ENCODE results near the gene TEKT5.

TEKT5 gene

GRCh38 chr16:10629592-10629963 is 65.2 kb downstream of the TEKT5 start:
- no peak for DNase-seq

DNA sequence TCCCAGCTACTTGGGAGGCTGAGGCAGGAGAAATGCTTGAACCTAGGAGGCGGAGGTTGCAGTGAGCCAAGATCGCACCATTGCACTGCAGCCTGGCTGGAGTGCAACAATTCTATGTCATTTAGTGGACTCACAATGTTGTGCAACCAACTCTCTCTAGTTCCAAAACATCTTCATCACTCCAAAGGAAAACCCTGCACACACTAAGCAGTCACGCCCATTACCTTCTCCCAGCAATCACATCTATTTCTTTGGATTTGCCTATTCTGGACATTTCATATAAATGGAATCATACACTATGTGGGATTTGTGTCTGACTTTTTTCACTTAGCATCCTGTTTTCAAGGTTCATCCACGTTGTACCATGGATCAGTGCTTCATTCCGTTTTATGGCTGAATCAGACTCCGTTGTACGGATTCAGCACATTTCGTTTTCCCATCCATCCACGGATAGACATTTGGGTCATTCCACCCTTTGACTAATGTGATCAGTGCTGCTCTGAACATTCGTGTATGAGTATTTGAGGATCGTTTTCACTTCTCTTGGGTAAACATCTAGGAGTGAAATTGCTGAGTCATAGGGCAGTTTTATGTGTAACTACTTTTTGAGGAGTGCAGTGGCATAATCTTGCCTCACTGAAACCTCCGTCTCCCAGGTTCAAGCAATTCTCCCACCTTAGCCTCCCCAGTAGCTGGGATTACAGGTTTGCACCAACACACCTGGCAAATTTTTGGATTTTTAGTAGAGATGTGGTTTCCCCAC is 69.0 kb downstream of the TEKT5 start:
- peak; percentile 53 for DNase-seq

GRCh38 chr16:10624527-10624926 is 70.2 kb downstream of the TEKT5 start:
- no peak for DNase-seq

- DNase-seq, result no peak
Observed at GRCh38 chr16:10623059-10623458, 71.7 kb downstream of the TEKT5 start.

GRCh38 chr16:10622036-10622921 is 72.5 kb downstream of the TEKT5 start:
- peak; percentile 79 for DNase-seq

GRCh38 chr16:10621216-10621949 is 73.3 kb downstream of the TEKT5 start:
- peak; percentile 29 for DNase-seq

DNA sequence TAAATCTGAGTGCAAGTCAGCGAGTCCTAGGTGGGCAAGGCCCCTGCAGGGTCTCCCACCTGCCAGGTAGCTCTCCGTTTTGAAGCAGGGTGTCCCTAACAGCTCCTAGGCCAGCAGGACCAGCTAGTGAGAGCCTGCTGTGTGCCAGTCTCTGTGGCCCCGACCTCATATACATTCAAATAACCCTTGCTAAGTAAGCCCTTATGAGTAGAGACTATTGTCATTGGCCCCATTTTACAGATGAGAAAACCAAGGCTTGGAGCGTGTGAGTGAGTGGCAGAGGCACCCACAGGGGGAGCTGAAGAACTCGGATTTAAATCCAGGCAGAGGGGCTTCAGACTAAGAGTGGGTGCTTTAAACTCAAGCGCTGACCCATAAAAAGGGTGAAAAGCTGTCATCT is 74.6 kb downstream of the TEKT5 start:
- no peak for DNase-seq

GRCh38 chr16:10619271-10619849 is 75.4 kb downstream of the TEKT5 start:
- peak; percentile 81 for DNase-seq

GRCh38 chr16:10618710-10619209 is 76.0 kb downstream of the TEKT5 start:
- DNase-seq, result no peak

DNA sequence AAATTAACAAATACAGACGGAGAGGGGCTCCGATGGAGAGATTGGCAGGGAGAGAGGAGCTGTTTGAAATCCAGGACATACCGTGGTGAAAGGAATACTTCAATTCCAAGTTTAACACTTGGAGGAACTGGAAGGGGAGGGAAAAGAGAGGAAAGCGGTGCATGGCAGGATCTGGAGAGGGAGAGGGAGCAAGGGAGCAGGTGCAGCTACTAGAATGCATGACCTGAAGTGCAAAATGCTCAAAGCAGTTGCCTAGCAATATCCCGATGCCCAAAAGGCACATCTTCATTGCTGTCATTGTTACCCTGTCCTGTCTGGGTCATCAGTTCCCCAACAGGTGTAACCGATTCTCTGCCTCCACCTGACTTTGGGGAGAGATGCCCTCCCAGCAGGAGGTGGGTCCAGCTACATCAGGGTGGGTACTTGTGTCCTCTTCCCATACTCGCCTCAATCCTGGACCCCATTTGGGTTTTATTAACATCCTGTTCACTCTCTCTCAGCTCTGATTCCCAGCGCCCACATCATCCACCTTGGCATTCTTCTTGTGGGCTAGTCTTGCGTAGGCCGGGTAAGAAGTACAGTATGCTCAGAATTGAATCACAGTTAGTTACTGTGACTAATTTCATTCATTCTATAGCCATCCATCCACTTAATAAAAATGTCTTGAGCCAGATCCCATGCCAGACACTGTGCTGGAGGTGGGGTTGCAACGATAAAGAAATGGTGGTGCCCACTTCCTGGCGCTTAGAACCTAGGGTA is 76.9 kb downstream of the TEKT5 start:
- no peak for DNase-seq

GRCh38 chr16:10616756-10617640 is 77.7 kb downstream of the TEKT5 start:
- peak; percentile 68 for DNase-seq

GRCh38 chr16:10616419-10616755 is 78.3 kb downstream of the TEKT5 start:
- DNase-seq, result no peak

GRCh38 chr16:10614685-10615084 is 80.0 kb downstream of the TEKT5 start:
- no peak for DNase-seq

DNA sequence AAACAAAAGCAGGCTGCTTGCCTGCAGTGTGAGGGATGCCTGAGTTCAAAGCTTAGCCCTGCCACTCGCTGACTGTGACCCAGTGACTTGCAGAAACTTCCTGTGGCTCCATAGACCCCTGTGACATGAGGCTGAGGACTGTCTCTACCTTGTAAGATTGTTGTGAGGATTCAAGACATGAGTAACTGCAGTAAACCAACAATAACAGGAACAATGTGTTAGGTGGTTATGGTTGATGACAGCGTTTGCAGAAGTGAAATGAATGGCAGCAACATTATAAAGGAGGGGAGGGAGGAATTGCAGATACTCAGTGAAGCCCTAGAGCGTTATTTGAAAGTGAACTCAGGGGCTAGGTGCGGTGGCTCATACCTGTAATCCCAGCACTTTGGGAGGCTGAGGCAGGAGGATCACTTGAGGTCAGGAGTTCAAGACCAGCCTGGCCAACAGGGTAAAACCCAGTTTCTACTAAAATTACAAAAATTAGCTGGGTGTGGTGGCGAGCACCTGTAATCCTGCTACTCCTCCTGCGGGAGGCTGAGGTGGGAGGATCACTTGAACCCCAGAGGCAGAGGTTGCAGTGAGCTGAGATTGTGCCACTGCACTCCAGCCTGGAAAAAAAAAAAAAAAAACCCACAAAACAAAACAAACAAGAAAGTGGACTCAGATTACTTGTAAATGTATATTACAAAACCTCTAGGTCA is 80.8 kb downstream of the TEKT5 start:
- no peak for DNase-seq

DNA sequence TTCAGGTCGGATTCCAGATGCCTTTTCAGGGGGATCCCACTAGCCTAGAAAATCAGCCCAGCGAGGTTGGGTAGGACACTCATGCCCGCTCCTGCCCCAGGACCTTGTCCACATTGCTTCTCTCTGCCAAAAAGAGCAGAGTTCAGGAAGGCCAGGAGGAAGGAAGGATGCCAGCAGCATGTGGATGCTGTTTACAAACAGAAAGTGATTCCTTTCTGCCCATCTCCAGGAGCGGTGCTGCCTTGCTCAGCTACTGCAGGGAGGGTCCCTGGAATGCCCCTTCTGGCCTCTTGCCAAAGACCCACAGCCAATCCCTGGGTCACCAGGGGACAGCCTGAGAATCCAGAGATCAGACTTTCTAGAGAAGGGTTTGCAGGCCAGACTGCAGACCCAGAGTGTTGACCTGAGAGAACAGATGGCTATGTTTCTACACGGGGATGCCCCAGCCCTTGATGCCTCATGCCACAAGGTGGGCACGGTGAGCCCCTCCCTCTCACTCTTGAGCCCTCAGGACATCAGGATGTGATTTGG is 82.0 kb downstream of the TEKT5 start:
- no peak for DNase-seq

DNA sequence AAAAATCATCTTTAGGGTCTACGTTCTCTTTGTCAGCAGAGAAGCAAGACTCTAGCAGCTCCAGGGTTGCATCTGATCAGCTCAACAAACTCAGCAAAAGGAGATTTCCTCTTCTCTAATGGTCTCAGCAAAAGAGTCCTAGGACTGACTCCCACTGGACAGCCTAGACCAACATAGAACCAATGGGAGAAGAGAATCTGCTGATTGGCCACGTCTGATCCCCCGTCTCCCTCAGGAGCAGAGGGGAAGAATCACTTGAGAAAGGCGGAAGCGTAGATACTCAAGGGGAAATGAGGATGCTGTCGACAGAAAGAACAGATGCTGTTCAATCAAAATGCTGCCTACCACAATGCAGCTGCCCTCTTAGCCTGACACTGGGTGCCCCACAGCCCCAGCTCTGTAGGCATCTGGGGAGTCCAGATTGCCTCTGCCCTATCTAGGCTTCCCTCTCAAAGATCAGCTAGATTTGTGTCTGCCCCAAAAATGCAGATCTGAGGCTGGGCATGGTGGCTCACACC is 82.8 kb downstream of the TEKT5 start:
- DNase-seq, result no peak

- no peak for DNase-seq
Observed at GRCh38 chr16:10610499-10611184, 84.1 kb downstream of the TEKT5 start.

DNA sequence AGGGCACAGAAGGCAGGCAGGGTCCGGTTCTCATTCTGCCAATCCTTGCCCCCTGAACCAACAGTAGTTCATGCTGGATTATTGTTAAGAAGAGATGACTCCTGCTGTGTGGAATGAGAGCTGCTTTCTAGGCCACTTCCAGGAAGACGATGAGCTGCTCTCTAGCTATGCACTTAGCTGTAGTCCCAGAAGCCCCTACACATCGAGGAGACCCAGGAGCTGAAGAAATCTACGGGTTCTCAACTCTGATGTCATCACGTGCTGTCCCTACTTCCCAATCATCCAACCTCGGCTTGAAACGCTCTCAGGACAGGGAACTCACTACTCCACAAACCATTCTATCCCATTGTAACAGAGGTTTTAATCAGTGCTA is 85.3 kb downstream of the TEKT5 start:
- DNase-seq, result no peak

GRCh38 chr16:10608687-10609401 is 85.9 kb downstream of the TEKT5 start:
- DNase-seq, result no peak

Measured in hematopoietic multipotent progenitor cell treated with erythropoietin and hydrocortisone succinate and interleukin-3 and kit ligand, for 8 days (in vitro differentiated cells).